Nasal cavity respiratory epithelium epithelial cell of viscerocranial mucosa (primary cell): ENCODE data around the gene HES6. TPM values are rescaled to one million over a fixed set of nuclear protein-coding genes. Genes with fewer than 3 reads are reported as not detected.

ENCODE experiments used
- total RNA-seq: library from RNA; depleted of rRNA; stranded (reverse); fragments of >200 nt; gene quantifications from 2 replicates; pipeline ENCODE4 v1.2.3, GENCODE V29; 2014

The HES6 gene
- 3.4 and 23.2 TPM in 2 replicates for total RNA-seq

GRCh38 chr2:238239863-238240756, at the start of gene HES6:
Gene HES6, minus strand, starts transcription at chr2:238240038. Its CDS starts 133 bp downstream, at chr2:238239905.

GRCh38 chr2:238287737-238288649, 48.2 kb upstream of the HES6 start, which contains the start of gene PER2:
Gene PER2, minus strand, starts transcription at chr2:238288610. Its CDS starts 10,674 bp downstream, at chr2:238277936.

DNA sequence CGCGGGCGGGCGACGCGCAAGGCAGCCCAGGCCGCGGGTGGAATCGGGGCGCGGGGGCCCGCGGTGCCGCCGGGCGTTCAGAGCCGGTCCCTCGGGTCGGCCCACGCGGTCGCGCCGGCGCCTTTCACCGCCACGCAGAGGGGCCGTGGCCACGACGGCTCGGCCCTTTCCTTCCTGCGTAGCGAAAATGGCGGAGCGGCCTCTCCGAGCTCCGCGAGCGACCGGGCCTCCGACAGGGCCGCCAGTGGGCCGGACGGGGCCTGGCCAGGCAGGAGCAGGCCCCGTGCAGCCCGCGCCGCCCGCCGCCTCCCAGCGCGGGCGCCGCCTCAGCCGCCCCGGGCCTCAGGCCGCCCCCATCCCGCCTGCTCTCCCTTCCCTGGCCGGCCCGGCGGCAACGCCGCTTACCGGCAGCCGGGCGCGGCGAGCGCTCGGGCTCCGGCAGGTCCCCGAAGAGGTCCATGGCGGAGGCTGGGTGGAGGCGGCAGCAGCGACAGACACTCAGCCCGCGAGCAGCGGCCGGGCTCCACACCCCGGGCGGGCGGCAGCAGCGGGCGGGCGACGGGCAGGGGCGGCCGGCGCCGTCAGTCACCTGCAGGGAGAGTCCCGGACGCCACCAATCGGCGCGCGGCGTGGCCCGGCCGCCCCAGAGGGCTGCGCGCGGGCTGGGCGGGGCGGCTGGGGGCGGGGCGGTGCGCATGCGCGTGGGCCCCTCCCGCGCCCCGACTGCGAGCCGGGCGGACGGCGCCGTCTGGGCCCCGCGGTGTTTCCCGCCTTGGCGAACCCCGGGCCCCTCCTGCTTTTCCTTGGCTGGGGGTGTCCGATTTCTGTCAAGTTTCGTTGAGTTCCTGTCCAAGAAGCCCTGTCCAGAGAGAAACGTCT, 36.5 kb downstream of the HES6 start, which contains the start of gene ILKAP:
Gene ILKAP, minus strand, starts transcription at position 602 of the 879 bp plus-strand sequence. Its CDS starts 142 bp downstream, at position 460.

Other genes starting within 250 kb of the HES6 start
- gene SCLY, start 179.0 kb downstream of the HES6 start, total RNA-seq: 19.5 and 25.4 TPM in 2 replicates
- under 0.01 and 0.14 TPM in 2 replicates for gene ESPNL, start 139.7 kb downstream of the HES6 start, total RNA-seq
- 0.34 and 0.36 TPM in 2 replicates for gene KLHL30, start 101.4 kb downstream of the HES6 start, total RNA-seq
- gene ERFE, start 81.1 kb downstream of the HES6 start, total RNA-seq: 3.2 and 3.8 TPM in 2 replicates
- gene ILKAP, start 36.3 kb downstream of the HES6 start, total RNA-seq: 23.6 and 30.5 TPM in 2 replicates
- gene PER2, start 48.6 kb upstream of the HES6 start, total RNA-seq: 11.3 and 20.5 TPM in 2 replicates
- gene TRAF3IP1, start 80.5 kb upstream of the HES6 start, total RNA-seq: 8.5 and 18.9 TPM in 2 replicates
- 21.3 and 41.7 TPM in 2 replicates for gene ASB1, start 186.9 kb upstream of the HES6 start, total RNA-seq